GM18951 (cell line): ENCODE results near the gene FAM72C.
"Not testable (repeated sequence)": the region's sequence is repeated elsewhere in the genome, so short reads cannot be mapped to it uniquely, and the experiment has no call there.

Experiments
- in situ Hi-C: fragments of 300-500 bp; cut with MboI; formaldehyde crosslinking; loops from one replicate; pipeline ENCODE4 v1.12.0; 2022; ENCODE audit warnings: low sequenced_read_pairs, mixed read lengths, inconsistent platforms; ENCODE audit not compliant: unreplicated experiment

Gene FAM72C

DNA sequence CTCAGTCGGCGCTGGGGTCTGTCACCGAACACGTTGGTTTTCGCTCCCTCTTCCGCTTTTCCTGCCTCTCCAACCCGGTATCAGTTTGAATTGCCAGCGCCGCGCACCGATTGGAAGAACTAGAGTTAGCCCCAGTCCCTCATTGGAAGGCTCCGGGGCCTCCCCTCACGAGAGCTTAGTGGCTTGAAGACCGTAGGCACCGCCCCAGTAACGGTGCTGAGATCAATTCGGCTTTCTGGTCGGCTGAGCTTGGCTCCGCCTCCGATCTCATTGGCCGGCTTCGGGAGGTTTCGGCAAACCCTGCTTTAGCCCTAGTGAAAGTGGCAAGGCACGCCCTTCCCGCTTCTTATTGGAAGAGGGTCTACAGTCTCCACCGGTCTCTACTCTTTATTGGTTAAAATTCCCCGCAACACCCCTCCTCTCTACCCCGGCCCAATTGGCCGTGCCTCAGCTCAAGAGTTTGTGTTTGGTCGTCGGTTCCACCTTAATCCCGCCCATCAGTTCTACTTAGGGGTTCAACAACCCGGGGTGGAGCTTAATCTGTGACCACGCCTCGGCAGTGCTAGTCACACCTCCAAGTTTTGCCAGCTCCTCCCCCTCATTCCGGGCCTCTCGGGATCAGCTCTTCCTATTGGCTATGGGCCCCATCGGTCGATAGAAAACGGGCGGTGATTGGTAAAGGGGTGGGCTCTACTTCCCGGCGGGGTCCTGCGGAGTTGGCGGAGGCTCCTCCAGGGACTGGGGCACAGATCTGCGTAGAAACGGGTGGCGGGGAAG lies at the start of gene FAM72C:
Gene FAM72C, minus strand, starts transcription at position 63 of the 777 bp plus-strand sequence. CDS start 845 bp downstream, outside the sequence.
- in situ Hi-C loops: not testable (repeated sequence)

DNA sequence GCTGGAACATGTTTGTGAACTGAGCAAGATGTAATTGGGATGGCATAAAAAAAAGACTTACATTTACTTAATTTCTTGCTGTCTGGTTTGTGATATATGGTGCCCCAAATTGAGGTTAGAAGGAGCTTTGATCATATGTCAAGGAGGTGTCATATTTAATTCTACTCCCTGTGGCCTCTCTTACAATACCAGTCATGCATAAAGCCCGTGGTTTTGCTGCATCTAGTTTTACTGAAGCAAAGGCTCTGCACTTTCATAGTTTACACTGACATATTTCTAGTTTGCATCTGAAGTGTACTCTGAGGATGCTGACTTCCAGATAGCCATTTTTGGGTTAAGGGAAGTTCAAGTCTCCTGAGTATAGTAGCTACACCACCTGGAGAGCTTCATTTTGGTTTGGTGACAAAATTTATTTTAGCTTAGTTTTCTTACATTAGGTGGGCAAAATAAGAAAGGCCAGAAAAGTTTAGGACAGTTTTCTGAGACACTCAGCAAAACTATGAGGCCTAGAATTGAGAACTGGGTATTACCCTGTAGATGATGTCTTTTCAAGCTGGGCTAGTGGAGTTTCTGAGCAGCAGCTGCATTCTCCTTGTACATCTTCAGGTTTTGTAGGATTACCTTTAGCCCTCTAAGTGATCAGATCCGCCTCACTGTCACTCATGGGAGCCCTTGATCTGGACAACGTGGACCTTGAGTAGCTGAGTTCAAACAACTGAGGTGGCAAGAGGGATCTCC lies 48.4 kb upstream of the FAM72C start:
- in situ Hi-C loops: not testable (repeated sequence)

DNA sequence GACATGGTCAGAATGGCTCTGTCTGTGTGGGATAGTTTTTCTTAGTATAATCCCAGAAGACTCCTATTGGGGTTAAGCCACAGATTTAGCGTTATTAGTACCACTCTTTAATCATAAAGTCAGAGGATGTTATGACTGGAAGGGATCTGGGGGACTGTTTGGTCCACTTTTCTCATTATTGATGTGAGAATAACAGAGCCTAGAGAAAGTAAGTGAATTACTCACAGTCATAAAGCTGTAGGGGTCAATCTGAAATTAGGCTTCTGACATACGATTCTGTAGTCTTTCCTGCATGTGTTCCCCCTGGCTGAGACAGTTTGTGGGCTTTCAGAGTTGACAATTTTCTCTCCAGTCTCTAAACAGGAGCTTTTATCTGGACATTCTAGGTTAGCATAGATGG lies 47.3 kb upstream of the FAM72C start:
- in situ Hi-C loops: not testable (repeated sequence)

GRCh38 chr1:144015180-144015966 lies 43.6 kb upstream of the FAM72C start:
- in situ Hi-C loops: not testable (repeated sequence)

DNA sequence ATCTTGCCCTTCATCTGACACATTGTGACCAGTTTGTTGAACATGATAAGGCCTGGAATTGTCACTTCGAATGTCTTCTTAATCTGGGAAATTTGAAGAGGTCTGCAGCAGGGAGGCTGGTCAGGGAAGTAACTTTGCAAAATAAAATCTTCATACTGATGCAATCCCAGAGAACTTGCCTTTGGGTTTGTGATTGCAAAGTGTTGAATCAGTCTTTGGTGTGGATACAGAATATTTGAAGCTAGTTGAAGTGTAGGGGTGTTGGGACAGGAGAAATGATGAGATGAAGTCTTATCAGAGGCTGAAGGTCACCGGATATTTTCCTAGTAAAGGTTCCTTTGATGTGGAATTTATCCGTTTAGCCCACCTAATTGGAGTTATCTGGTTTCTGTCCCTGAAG lies 42.7 kb upstream of the FAM72C start:
- in situ Hi-C loops: not testable (repeated sequence)

- in situ Hi-C loops: not testable (repeated sequence)
Observed at GRCh38 chr1:144014121-144014520, 42.3 kb upstream of the FAM72C start.

DNA sequence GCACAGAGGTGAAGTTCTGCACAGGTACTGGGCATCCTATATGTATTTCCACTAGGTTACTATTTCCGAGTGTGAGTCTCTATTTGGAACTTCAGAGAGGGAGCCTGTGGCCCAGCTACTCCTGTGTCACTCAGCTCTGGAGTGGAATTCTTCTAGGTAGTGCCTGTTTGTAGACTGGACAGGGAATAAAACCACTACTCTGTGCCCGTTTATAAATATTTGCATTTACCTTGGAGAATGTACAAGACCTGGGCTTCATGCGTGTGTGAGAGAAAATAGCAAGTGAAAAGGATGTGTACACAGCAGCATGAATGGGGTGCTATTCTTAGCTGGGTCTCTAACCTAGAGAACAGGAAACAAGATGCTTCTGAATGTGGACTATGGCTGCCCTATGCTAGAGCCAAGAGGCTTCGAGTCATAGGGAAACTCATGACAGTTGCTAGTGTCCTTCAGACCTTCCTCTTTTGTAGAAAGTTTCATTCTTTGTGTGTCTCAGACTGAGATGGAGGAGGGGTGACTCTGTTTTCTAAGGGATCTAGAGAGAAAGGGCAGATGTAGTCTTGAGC lies 40.5 kb upstream of the FAM72C start:
- in situ Hi-C loops: not testable (repeated sequence)

- in situ Hi-C loops: not testable (repeated sequence)
Observed at GRCh38 chr1:144009410-144009809, 37.6 kb upstream of the FAM72C start.

- in situ Hi-C loops: not testable (repeated sequence)
Observed at GRCh38 chr1:144004259-144004658, 32.5 kb upstream of the FAM72C start.

GRCh38 chr1:144003306-144004029 lies 31.7 kb upstream of the FAM72C start:
- in situ Hi-C loops: not testable (repeated sequence)

- in situ Hi-C loops: not testable (repeated sequence)
Observed at GRCh38 chr1:144002141-144002881, 30.5 kb upstream of the FAM72C start.

- in situ Hi-C loops: not testable (repeated sequence)
Observed at GRCh38 chr1:144001077-144001476, 29.3 kb upstream of the FAM72C start.

GRCh38 chr1:143996020-143996419 lies 24.2 kb upstream of the FAM72C start:
- in situ Hi-C loops: not testable (repeated sequence)

DNA sequence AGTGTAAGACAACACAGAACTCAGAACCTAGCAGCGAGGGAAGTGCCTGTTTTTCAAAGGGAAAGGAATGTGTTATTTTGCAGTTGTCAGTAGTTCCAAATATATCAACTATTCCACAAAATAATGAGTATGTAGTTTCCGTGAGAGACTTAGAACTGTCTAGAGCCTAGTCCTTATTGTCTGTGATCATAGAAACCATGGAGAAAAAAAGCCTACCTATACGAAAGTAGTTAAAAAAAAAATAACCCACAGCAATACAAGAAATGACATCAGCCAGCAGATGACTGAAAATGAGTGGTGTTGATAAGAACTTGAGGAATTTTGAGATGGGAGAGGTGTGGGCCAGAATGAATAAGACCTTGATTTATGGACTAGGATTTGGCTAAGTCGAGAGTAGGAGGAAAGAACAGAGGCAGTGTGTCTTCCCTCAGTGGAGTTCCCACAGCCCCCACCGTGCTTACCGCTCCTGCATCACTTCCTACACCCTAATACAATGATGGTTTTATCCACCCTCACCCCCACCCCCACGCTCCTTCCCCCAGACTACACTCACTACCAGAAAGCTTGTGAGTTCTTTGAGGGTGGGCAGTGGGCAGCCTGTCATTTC lies 21.6 kb upstream of the FAM72C start:
- in situ Hi-C loops: not testable (repeated sequence)

DNA sequence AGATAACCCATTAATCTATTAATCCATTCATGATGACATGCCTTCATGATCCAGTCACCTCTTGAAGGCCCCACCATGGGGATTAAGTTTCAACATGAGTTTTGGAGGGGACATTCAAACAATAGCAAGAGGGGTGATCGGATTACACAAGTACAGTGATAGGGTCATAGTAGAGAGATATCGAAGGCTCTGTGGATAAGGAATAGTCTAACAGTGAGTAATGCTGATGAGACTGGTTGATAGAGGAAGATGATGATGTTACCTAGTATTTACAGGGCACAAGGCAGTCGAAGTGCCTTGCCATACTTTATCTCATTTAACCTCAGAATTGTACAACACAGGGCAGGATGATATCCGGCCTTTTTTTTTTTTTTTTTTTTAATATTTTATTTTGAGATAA lies 18.9 kb upstream of the FAM72C start:
- in situ Hi-C loops: not testable (repeated sequence)

GRCh38 chr1:143989719-143990118 lies 17.9 kb upstream of the FAM72C start:
- in situ Hi-C loops: not testable (repeated sequence)

DNA sequence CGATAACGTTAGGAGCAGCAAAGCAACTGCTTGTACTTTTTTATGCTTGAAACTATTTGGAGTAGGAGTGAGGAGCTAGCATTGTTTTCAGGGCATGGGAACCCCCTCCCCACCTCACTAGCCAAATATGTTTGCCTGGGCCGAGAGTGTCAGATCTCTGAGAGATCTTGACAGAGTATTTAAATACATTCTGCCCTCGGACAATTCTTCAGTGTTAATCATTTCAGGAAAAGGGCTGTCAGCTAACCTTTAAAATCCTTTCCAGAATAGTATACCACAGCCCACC lies 17.6 kb upstream of the FAM72C start:
- in situ Hi-C loops: not testable (repeated sequence)

GRCh38 chr1:143988602-143989426 lies 17.0 kb upstream of the FAM72C start:
- in situ Hi-C loops: not testable (repeated sequence)
